GM12873 (cell line): ENCODE data around the gene KRT77.

Experiments used
- CTCF ChIP-seq: IDR thresholded peaks from 2 replicates; pipeline ENCODE4 v1.5.1; 2012; ENCODE audit warnings: low read depth, mild to moderate bottlenecking, moderate library complexity, low read length, control low read depth; ENCODE audit not compliant: insufficient read depth; ENCODE audit errors: missing control alignments

KRT77 gene

GRCh38 chr12:52686756-52687487, 16.4 kb downstream of the KRT77 start:
- TF ChIP-seq CTCF = no peak

GRCh38 chr12:52686063-52686462, 17.3 kb downstream of the KRT77 start:
- no peak for TF ChIP-seq CTCF

GRCh38 chr12:52685406-52685890, 17.9 kb downstream of the KRT77 start:
- TF ChIP-seq CTCF = no peak

GRCh38 chr12:52684431-52684830, 18.9 kb downstream of the KRT77 start:
- no peak for TF ChIP-seq CTCF

- no peak for TF ChIP-seq CTCF
These were observed 19.6 kb downstream of the KRT77 start for GRCh38 chr12:52683575-52684300.

GRCh38 chr12:52682938-52683574, 20.3 kb downstream of the KRT77 start:
- TF ChIP-seq CTCF = no peak

- TF ChIP-seq CTCF = no peak
These were observed 21.0 kb downstream of the KRT77 start for GRCh38 chr12:52682381-52682660.
